Astrocyte (in vitro differentiated cells and primary cell): ENCODE results near the gene INTS13. TPM values are rescaled to one million over a fixed set of nuclear protein-coding genes. Genes with fewer than 3 reads are reported as not detected.

Experiments used
- DNase-seq: peaks from one replicate; pipeline ENCODE4 v3.0.0-alpha.2; 2010; ENCODE audit warnings: low read depth
- FAIRE-seq: peaks from 2 replicates; lab custom pipeline; 2011; peaks lifted over from hg19 to GRCh38; lab: Jason Lieb, UNC
- H2AFZ ChIP-seq: 2 replicates; pipeline ENCODE4 v1.6.0; 2012; ENCODE audit warnings: low read depth, low read length, inconsistent platforms
- H3K27ac ChIP-seq: 2 replicates; pipeline ENCODE4 v1.5.1; 2011; ENCODE audit warnings: low read depth, low read length, inconsistent platforms
- H3K27me3 ChIP-seq: 2 replicates; pipeline ENCODE4 v1.6.0; 2011; ENCODE audit warnings: low read length, inconsistent platforms; ENCODE audit not compliant: insufficient read depth
- H3K36me3 ChIP-seq: 2 replicates; pipeline ENCODE4 v1.5.1; 2011; ENCODE audit warnings: low read length, inconsistent platforms; ENCODE audit not compliant: insufficient read depth
- H3K4me1 ChIP-seq: 2 replicates; pipeline ENCODE4 v1.5.1; 2011; ENCODE audit warnings: low read length, inconsistent platforms; ENCODE audit not compliant: insufficient read depth
- H3K4me2 ChIP-seq: 2 replicates; pipeline ENCODE4 v1.6.0; 2012; ENCODE audit warnings: low read length, inconsistent platforms
- H3K4me3 ChIP-seq: 2 replicates; pipeline ENCODE4 v1.5.1; 2011; ENCODE audit warnings: low read depth, mild to moderate bottlenecking, low read length, inconsistent platforms; ENCODE audit not compliant: insufficient read depth
- H3K79me2 ChIP-seq: 2 replicates; pipeline ENCODE4 v1.6.0; 2012; ENCODE audit warnings: mild to moderate bottlenecking, low read length, inconsistent platforms; ENCODE audit not compliant: insufficient read depth
- H3K9ac ChIP-seq: 2 replicates; pipeline ENCODE4 v1.6.0; 2012; ENCODE audit warnings: mild to moderate bottlenecking, low read length, inconsistent platforms
- H3K9me3 ChIP-seq: 2 replicates; pipeline ENCODE4 v1.5.1; 2012; ENCODE audit warnings: low read depth, mild to moderate bottlenecking, low read length, inconsistent platforms; ENCODE audit not compliant: insufficient read depth
- H4K20me1 ChIP-seq: 2 replicates; pipeline ENCODE4 v1.6.0; 2012; ENCODE audit warnings: low read length, inconsistent platforms; ENCODE audit not compliant: insufficient read depth
- H3K27ac Mint-ChIP-seq: one replicate; pipeline ENCODE4 v1.8.0; 2021; ENCODE audit warnings: mild to moderate bottlenecking, mixed read lengths; ENCODE audit not compliant: unreplicated experiment
- H3K27me3 Mint-ChIP-seq: one replicate; pipeline ENCODE4 v1.8.0; 2021; ENCODE audit warnings: low read depth, mixed read lengths; ENCODE audit not compliant: unreplicated experiment
- H3K36me3 Mint-ChIP-seq: one replicate; pipeline ENCODE4 v1.8.0; 2021; ENCODE audit warnings: low read depth, mixed read lengths; ENCODE audit not compliant: unreplicated experiment
- H3K4me1 Mint-ChIP-seq: one replicate; pipeline ENCODE4 v1.8.0; 2021; ENCODE audit warnings: low read depth, mixed read lengths; ENCODE audit not compliant: unreplicated experiment
- H3K4me3 Mint-ChIP-seq: one replicate; pipeline ENCODE4 v1.8.0; 2021; ENCODE audit warnings: mild to moderate bottlenecking, moderate library complexity, mixed read lengths; ENCODE audit not compliant: unreplicated experiment
- H3K9me3 Mint-ChIP-seq: one replicate; pipeline ENCODE4 v1.8.0; 2021; ENCODE audit warnings: mild to moderate bottlenecking, mixed read lengths; ENCODE audit not compliant: unreplicated experiment
- EZH2 ChIP-seq: IDR thresholded peaks from 2 replicates; pipeline ENCODE4 v1.6.1; 2012; ENCODE audit warnings: mild to moderate bottlenecking, low read length, inconsistent platforms; ENCODE audit not compliant: insufficient read depth
- total RNA-seq: library from RNA; stranded (reverse); gene quantifications from 2 replicates; pipeline ENCODE4 v1.2.1, GENCODE V29; 2021
- TF ChIP-seq, protein P1 (sequence below): IDR thresholded peaks from 2 replicates; pipeline ENCODE4 v1.5.1; 2011; ENCODE audit warnings: low read depth, mild to moderate bottlenecking, inconsistent platforms, low read length, moderate library complexity; ENCODE audit not compliant: insufficient read depth

Gene INTS13
- total RNA-seq, 1 donor from 2014 or later, result 33.7 TPM

DNA sequence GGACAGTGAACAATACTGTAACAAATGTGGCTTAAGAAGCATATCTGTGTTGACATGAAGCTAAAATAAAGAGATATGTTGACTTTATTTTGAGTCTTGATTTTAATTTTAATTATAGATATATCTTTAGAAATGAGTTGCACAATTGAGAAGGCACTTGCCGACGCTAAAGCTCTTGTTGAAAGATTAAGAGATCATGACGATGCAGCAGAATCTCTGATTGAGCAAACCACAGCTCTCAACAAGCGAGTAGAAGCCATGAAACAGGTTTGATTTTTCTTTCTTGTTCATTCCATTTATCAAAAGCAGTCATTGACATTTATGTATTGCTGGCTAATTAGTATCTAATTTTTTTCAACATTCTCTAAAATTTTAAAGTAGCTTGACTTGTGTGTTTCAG lies 16.2 kb upstream of the INTS13 start:
- TF ChIP-seq, protein P1, sequence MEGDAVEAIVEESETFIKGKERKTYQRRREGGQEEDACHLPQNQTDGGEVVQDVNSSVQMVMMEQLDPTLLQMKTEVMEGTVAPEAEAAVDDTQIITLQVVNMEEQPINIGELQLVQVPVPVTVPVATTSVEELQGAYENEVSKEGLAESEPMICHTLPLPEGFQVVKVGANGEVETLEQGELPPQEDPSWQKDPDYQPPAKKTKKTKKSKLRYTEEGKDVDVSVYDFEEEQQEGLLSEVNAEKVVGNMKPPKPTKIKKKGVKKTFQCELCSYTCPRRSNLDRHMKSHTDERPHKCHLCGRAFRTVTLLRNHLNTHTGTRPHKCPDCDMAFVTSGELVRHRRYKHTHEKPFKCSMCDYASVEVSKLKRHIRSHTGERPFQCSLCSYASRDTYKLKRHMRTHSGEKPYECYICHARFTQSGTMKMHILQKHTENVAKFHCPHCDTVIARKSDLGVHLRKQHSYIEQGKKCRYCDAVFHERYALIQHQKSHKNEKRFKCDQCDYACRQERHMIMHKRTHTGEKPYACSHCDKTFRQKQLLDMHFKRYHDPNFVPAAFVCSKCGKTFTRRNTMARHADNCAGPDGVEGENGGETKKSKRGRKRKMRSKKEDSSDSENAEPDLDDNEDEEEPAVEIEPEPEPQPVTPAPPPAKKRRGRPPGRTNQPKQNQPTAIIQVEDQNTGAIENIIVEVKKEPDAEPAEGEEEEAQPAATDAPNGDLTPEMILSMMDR, result no peak
- TF ChIP-seq EZH2, result no peak
- Histone ChIP-seq H3K27ac (no peak overlapping the region), H4K20me1 (peaks cover 35% of the 10 kb centered on the region), H2AFZ (no peak overlapping the region), H3K27me3 (no peaks in the 10 kb centered on the region), H3K4me2 (no peak overlapping the region), H3K9me3 (no peaks in the 10 kb centered on the region), H3K9ac (no peak overlapping the region), H3K4me1 (no peaks in the 10 kb centered on the region), H3K79me2 (peaks cover 65% of the 10 kb centered on the region), H3K36me3 (peaks cover 16% of the 10 kb centered on the region), H3K4me3 (no peak overlapping the region)
- Mint-ChIP-seq H3K9me3 (no peaks in the 10 kb centered on the region), H3K27ac (no peak overlapping the region), H3K36me3 (peaks cover 6% of the 10 kb centered on the region), H3K27me3 (no peaks in the 10 kb centered on the region), H3K4me1 (peaks cover 4% of the 10 kb centered on the region), H3K4me3 (no peak overlapping the region)
- no peak for FAIRE-seq
- no peak for DNase-seq

DNA sequence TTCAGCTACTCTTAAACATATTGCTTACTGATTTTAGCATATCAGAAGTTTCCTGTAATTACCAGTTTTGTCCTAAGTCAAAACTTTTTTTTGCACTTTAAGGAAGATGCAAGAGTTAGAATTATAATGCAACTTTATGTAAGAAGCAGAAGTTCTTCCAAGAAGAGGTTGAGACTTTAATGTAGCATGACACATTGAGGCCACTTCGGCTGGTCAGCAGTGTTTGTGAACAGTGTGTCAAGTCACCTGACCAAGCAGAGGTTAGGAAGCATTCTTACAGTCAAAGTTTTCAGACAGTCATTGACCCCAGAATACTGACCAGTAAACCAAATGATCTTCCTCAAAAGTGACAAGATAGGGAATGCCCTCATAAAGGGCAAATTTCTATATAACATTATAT lies 15.7 kb upstream of the INTS13 start:
- no peak for DNase-seq
- Histone ChIP-seq H3K9me3 (no peaks in the 10 kb centered on the region), H3K4me2 (no peak overlapping the region), H3K27me3 (no peaks in the 10 kb centered on the region), H4K20me1 (peaks cover 36% of the 10 kb centered on the region), H3K4me1 (no peaks in the 10 kb centered on the region), H3K36me3 (peaks cover 16% of the 10 kb centered on the region), H3K27ac (no peak overlapping the region), H3K9ac (no peak overlapping the region), H3K4me3 (no peak overlapping the region), H3K79me2 (peaks cover 71% of the 10 kb centered on the region), H2AFZ (no peak overlapping the region)
- TF ChIP-seq, protein P1, result no peak
- no peak for TF ChIP-seq EZH2
- peaks cover 4% of the 10 kb centered on the region for H3K4me1 Mint-ChIP-seq
- no peak overlapping the region for H3K4me3 Mint-ChIP-seq
- H3K27ac Mint-ChIP-seq, result no peak overlapping the region
- H3K27me3 Mint-ChIP-seq, result no peaks in the 10 kb centered on the region
- H3K36me3 Mint-ChIP-seq, result peaks cover 6% of the 10 kb centered on the region
- FAIRE-seq, result no peak
- H3K9me3 Mint-ChIP-seq, result no peaks in the 10 kb centered on the region

DNA sequence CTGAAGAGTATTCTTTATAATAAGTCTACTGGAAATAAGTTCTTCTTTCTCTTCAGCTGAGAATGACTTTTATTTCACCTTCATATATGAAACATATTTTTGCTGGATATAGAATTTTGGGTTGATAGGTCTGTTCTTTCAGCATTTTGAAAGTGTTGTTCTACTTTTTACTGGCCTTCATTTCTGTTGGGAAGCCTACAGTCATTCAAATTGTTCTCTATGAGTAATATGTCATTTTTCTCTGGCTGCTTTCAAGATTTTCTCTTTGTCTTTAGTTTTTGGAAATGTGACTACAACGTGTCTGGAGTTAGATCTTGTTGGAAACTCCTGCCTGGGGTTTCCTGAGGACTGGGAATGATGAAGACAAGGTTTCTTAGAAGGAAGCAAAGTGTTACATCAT lies 10.5 kb upstream of the INTS13 start:
- Histone ChIP-seq H3K4me2 (no peak overlapping the region), H3K79me2 (peaks cover 97% of the 10 kb centered on the region), H4K20me1 (peaks cover 56% of the 10 kb centered on the region), H3K27ac (no peak overlapping the region), H3K36me3 (no peaks in the 10 kb centered on the region), H3K4me1 (no peaks in the 10 kb centered on the region), H3K9me3 (no peaks in the 10 kb centered on the region), H3K4me3 (no peak overlapping the region), H3K27me3 (no peaks in the 10 kb centered on the region), H3K9ac (no peak overlapping the region), H2AFZ (no peak overlapping the region)
- Mint-ChIP-seq H3K9me3 (no peaks in the 10 kb centered on the region), H3K4me3 (no peak overlapping the region), H3K27ac (no peak overlapping the region), H3K4me1 (peaks cover 4% of the 10 kb centered on the region), H3K27me3 (no peaks in the 10 kb centered on the region), H3K36me3 (peaks cover 7% of the 10 kb centered on the region)
- FAIRE-seq (no peak), DNase-seq (no peak)
- TF ChIP-seq EZH2, result no peak
- TF ChIP-seq, protein P1, result no peak
